ENCODE data around the gene ARFGAP2. TPM values are rescaled to one million over a fixed set of nuclear protein-coding genes. Genes with fewer than 3 reads are reported as not detected.

The ARFGAP2 gene
- total RNA-seq, 2 donors from 2014 or later, result 84.6 to 86.0 TPM

DNA sequence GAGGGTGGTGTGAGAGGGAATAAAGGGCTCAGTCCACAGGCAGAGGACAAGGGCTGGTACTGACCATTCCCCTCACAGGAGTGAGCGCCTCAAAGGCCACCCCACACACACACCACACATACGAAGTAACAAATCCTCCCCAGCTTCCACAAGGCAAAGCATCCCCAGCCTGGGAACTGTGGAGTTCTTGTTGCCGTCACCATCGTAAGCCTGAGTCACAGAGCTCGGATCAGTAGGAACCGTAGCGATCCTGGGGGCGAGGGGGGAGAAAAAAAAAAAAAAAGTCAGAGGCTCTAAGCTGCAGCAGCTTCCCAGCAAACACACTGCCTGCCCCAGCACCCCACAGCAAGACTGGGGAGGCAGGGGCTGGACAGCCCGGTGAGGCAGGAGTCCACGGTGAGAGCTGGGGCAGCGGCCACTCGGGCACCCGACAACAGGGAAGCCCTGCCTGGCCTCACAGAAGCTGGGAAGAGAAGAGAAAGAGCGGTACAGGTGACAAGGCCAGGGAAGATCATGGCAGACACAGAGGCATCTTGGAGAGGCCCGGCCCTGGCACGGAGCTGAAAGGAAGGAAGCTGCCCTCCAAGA, 11.3 kb downstream of the ARFGAP2 start:
- 94% methylated on average over 16 of the region's 16 CpGs; no CpG with 5 or more reads in 1 of the 2 experiments for WGBS, 2 experiments (ENCODE audit: insufficient coverage in 1 of 2, insufficient read length in 1 of 2)
- Histone ChIP-seq H3K27ac (ENCODE audit: low read depth, low read length) (no peak overlapping the region), H3K27me3 (ENCODE audit: control insufficient read depth, insufficient read depth, low read length, poor library complexity, severe bottlenecking) (no peaks in the 10 kb centered on the region), H3K4me1 (ENCODE audit: control insufficient read depth, insufficient read depth, low read length) (no peaks in the 10 kb centered on the region), H3K36me3 (ENCODE audit: control insufficient read depth, insufficient read depth, low read length) (peaks cover 56% of the 10 kb centered on the region), H3K9ac (ENCODE audit: extremely low read depth, low read length, poor library complexity, severe bottlenecking) (no peak overlapping the region), H3K9me3 (ENCODE audit: control insufficient read depth, low read length) (no peaks in the 10 kb centered on the region), H3K4me3 (ENCODE audit: low read length) (no peak overlapping the region)
- Mint-ChIP-seq H3K36me3 (ENCODE audit: low read depth) (peaks cover 47% of the 10 kb centered on the region), H3K27me3 (ENCODE audit: insufficient read depth) (no peaks in the 10 kb centered on the region), H3K4me3 (no peak overlapping the region), H3K9me3 (no peaks in the 10 kb centered on the region), H3K27ac (no peak overlapping the region), H3K4me1 (no peaks in the 10 kb centered on the region)
- TF ChIP-seq, protein P1, sequence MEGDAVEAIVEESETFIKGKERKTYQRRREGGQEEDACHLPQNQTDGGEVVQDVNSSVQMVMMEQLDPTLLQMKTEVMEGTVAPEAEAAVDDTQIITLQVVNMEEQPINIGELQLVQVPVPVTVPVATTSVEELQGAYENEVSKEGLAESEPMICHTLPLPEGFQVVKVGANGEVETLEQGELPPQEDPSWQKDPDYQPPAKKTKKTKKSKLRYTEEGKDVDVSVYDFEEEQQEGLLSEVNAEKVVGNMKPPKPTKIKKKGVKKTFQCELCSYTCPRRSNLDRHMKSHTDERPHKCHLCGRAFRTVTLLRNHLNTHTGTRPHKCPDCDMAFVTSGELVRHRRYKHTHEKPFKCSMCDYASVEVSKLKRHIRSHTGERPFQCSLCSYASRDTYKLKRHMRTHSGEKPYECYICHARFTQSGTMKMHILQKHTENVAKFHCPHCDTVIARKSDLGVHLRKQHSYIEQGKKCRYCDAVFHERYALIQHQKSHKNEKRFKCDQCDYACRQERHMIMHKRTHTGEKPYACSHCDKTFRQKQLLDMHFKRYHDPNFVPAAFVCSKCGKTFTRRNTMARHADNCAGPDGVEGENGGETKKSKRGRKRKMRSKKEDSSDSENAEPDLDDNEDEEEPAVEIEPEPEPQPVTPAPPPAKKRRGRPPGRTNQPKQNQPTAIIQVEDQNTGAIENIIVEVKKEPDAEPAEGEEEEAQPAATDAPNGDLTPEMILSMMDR (conservative IDR thresholded peaks at IDR 0.05), result no peak
- DNase-seq, result no peak

DNA sequence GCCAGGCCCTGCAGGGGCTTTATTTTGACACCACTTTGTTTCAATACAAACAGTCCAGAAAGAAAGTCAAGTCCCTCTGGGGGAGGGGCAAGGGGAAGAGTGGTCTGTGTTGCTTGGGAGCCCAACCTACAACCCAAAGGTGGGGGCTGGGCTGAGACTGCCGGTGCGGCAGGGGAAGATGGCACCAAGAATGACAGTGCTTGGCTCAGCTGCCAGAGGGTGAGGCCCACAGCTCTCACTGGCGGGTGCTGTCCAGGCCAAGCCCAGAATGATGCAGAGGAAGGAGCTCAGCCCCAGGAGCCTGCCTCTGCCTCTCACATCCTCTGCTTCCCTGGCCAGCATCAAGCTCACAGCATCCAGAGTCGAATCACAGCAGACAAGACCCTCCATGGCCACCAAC, 12.4 kb downstream of the ARFGAP2 start:
- Mint-ChIP-seq H3K27me3 (ENCODE audit: insufficient read depth) (no peaks in the 10 kb centered on the region), H3K27ac (peak overlapping the region; percentile 37), H3K4me3 (no peak overlapping the region), H3K4me1 (no peaks in the 10 kb centered on the region), H3K9me3 (no peaks in the 10 kb centered on the region), H3K36me3 (ENCODE audit: low read depth) (peaks cover 42% of the 10 kb centered on the region)
- no peaks in the 10 kb centered on the region for H3K4me1 ChIP-seq (ENCODE audit: control insufficient read depth, insufficient read depth, low read length)
- TF ChIP-seq, protein P1 (conservative IDR thresholded peaks at IDR 0.05), result no peak
- no peak overlapping the region for H3K9ac ChIP-seq (ENCODE audit: extremely low read depth, low read length, poor library complexity, severe bottlenecking)
- H3K36me3 ChIP-seq (ENCODE audit: control insufficient read depth, insufficient read depth, low read length), result peaks cover 52% of the 10 kb centered on the region
- H3K4me3 ChIP-seq (ENCODE audit: low read length), result no peak overlapping the region
- no peak overlapping the region for H3K27ac ChIP-seq (ENCODE audit: low read depth, low read length)
- 92 to 100% methylated on average over 3 to 4 of the region's 4 CpGs for WGBS, 2 experiments (ENCODE audit: insufficient coverage in 1 of 2, insufficient read length in 1 of 2)
- H3K9me3 ChIP-seq (ENCODE audit: control insufficient read depth, low read length), result no peaks in the 10 kb centered on the region
- H3K27me3 ChIP-seq (ENCODE audit: control insufficient read depth, insufficient read depth, low read length, poor library complexity, severe bottlenecking), result no peaks in the 10 kb centered on the region
- DNase-seq, result no peak

DNA sequence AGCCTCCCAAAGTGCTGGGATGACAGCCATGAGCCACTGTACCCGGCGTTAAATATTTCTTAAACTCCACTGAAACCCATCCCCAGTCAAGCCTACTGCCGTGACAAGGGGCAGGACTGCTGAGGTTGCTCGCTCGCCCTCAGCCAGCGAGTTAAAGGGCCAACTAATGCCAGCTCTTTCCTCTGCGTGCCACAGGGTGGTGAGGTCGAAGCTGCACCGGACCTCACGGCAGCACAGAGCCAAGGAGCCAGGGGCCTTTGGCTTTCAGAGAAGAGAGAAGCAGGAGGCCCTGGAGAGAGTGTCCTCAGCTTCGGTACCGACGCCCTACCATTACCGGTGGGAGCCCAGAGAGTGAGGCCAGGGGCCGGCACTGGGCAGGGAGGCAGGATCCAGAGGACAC, 12.8 kb downstream of the ARFGAP2 start:
- H3K27ac ChIP-seq (ENCODE audit: low read depth, low read length), result no peak overlapping the region
- TF ChIP-seq, protein P1 (conservative IDR thresholded peaks at IDR 0.05), result no peak
- peaks cover 49% of the 10 kb centered on the region for H3K36me3 ChIP-seq (ENCODE audit: control insufficient read depth, insufficient read depth, low read length)
- H3K9me3 Mint-ChIP-seq, result no peaks in the 10 kb centered on the region
- no peak overlapping the region for H3K9ac ChIP-seq (ENCODE audit: extremely low read depth, low read length, poor library complexity, severe bottlenecking)
- DNase-seq, result no peak
- no peak overlapping the region for H3K4me3 Mint-ChIP-seq
- no peaks in the 10 kb centered on the region for H3K4me1 ChIP-seq (ENCODE audit: control insufficient read depth, insufficient read depth, low read length)
- H3K9me3 ChIP-seq (ENCODE audit: control insufficient read depth, low read length), result no peaks in the 10 kb centered on the region
- H3K27me3 ChIP-seq (ENCODE audit: control insufficient read depth, insufficient read depth, low read length, poor library complexity, severe bottlenecking), result no peaks in the 10 kb centered on the region
- H3K27me3 Mint-ChIP-seq (ENCODE audit: insufficient read depth), result no peaks in the 10 kb centered on the region
- WGBS, 2 experiments (ENCODE audit: insufficient coverage in 1 of 2, insufficient read length in 1 of 2), result 95 to 99% methylated on average over 15 of the region's 15 CpGs
- peaks cover 42% of the 10 kb centered on the region for H3K36me3 Mint-ChIP-seq (ENCODE audit: low read depth)
- peak overlapping the region; percentile 37 for H3K27ac Mint-ChIP-seq
- no peaks in the 10 kb centered on the region for H3K4me1 Mint-ChIP-seq
- no peak overlapping the region for H3K4me3 ChIP-seq (ENCODE audit: low read length)
